Activated CD4-positive, alpha-beta T cell treated with anti-CD3 and anti-CD28 coated beads for 4 hours (primary cell): Measurements from ENCODE around the gene ZSCAN21.
"Not testable (repeated sequence)": the region's sequence is repeated elsewhere in the genome, so short reads cannot be mapped to it uniquely, and the experiment has no call there.

Source experiments
- DNase-seq, 2 donors: peaks; one replicate each; pipeline ENCODE4 v3.0.0-alpha.2; 2020

Gene ZSCAN21

GRCh38 chr7:100049441-100050291 lies at the start of gene ZSCAN21:
ZSCAN21 (plus strand) TSS chr7:100049774; CDS start chr7:100057007, 7,233 bp downstream.
- peak; percentile 80 to 81 for DNase-seq

- DNase-seq = no peak
These were observed 49.3 kb upstream of the ZSCAN21 start for GRCh38 chr7:100000239-100000638.

- DNase-seq = no peak
These were observed 45.6 kb upstream of the ZSCAN21 start for GRCh38 chr7:100003711-100004661.

GRCh38 chr7:100007887-100008286 lies 41.7 kb upstream of the ZSCAN21 start:
- no peak for DNase-seq

GRCh38 chr7:100008525-100008924 lies 41.0 kb upstream of the ZSCAN21 start:
- no peak for DNase-seq

- not testable (repeated sequence) for DNase-seq
These were observed 39.6 kb upstream of the ZSCAN21 start for GRCh38 chr7:100009952-100010351.

GRCh38 chr7:100010901-100011300 lies 38.7 kb upstream of the ZSCAN21 start:
- DNase-seq = no peak

GRCh38 chr7:100011516-100011915 lies 38.1 kb upstream of the ZSCAN21 start:
- no peak for DNase-seq

GRCh38 chr7:100012385-100013327 lies 36.9 kb upstream of the ZSCAN21 start:
- DNase-seq = not testable (repeated sequence)

- peak; percentile 21 to 35 for DNase-seq
These were observed 36.3 kb upstream of the ZSCAN21 start for GRCh38 chr7:100013328-100013676.

- peak; percentile 81 to 84 for DNase-seq
These were observed 34.1 kb upstream of the ZSCAN21 start, which contains the start of gene ZKSCAN1 for GRCh38 chr7:100015232-100016214. ZKSCAN1 (plus strand) TSS chr7:100015596; CDS start chr7:100023507, 7,911 bp downstream.

GRCh38 chr7:100016215-100016901 lies 33.2 kb upstream of the ZSCAN21 start:
- no peak for DNase-seq

- no peak for DNase-seq
These were observed 32.3 kb upstream of the ZSCAN21 start for GRCh38 chr7:100017300-100017699.

- DNase-seq = no peak
These were observed 31.7 kb upstream of the ZSCAN21 start for GRCh38 chr7:100017875-100018274.

- no peak for DNase-seq
These were observed 29.7 kb upstream of the ZSCAN21 start for GRCh38 chr7:100019908-100020307.

GRCh38 chr7:100021297-100021696 lies 28.3 kb upstream of the ZSCAN21 start:
- no peak for DNase-seq

GRCh38 chr7:100022621-100023020 lies 27.0 kb upstream of the ZSCAN21 start:
- no peak for DNase-seq

- DNase-seq = no peak
These were observed 26.0 kb upstream of the ZSCAN21 start for GRCh38 chr7:100023526-100023925.

- DNase-seq = no peak
These were observed 25.5 kb upstream of the ZSCAN21 start for GRCh38 chr7:100024020-100024619.

- DNase-seq = no peak
These were observed 22.4 kb upstream of the ZSCAN21 start for GRCh38 chr7:100027197-100027596.
